NCI-H187 (cell line): ENCODE results near the gene KCNJ1.

Experiments
- DNase-seq, 2 experiments: peaks; one replicate each; lab custom pipeline; 2025; lab: John Stamatoyannopoulos, UW

The KCNJ1 gene

DNA sequence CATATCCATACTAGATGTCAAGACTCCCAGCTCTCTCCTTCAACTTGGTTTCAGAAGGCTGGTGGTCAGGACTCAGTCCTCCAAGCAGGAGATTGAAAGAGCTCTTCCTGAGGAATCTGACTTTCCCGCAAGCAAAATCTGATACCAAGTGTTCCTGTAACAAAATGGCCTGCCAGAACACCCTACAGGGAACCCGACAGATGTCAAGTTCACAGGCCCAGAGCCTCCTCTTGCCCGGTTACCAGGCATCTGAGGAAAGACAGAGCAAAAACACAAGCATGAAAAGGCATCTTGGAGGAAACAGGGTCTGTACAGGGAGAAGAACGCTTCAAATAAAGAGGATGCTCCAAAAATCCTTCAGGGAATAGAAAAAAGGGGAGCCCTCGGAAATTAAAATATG lies 15.4 kb upstream of the KCNJ1 start:
- no peak for DNase-seq

- no peak for DNase-seq
Measured at GRCh38 chr11:128881221-128881620, 14.1 kb upstream of the KCNJ1 start.

- no peak for DNase-seq
Measured at GRCh38 chr11:128879817-128880216, 12.7 kb upstream of the KCNJ1 start.

DNA sequence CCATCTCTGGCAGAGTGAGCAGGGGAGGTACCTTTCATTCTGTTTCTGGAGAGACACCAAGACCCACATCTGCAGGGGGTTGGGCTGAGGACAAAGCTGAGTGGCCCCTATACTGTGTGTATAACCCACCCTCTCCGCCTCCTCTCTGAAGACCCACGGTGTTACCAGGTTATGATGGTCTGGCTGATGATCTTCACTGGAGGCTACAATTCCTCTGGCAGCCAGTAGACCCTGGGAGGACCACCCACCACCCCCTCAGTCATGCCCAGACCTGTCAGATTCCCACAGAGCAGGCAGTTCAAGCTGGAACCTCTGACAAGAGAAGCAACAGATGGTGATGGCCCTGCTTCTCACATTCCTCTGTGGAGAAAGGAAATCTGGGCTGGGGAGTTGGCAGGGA lies 11.4 kb upstream of the KCNJ1 start:
- DNase-seq, result no peak

- DNase-seq, result no peak
Measured at GRCh38 chr11:128877726-128878125, 10.6 kb upstream of the KCNJ1 start.

DNA sequence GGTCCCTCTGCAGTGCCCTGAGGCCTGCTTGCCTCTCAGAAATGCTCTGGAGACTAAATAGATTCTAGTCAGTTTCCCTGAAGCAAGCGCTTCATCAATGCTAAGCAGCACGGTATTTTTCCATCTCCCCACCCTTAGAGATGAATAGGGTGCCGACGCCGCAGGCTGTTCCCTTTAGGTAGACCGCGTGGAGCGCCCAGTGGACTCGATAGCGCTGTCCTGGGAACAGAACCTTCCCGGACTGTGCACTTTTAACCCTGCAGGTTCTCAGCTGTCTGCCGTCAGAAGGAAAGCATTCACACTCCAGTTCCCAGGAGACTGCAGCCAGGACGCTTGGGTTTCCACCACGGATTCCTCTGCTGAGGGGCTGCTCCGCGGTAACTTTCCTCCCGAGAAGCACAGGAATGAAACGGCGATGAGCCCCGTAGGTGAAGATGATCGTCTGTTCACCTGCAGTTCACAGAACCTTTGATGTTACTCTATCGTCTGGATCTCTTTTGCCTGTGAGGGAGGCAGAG lies 9.1 kb upstream of the KCNJ1 start:
- no peak for DNase-seq

GRCh38 chr11:128874427-128874826 lies 7.3 kb upstream of the KCNJ1 start:
- DNase-seq, result no peak

DNA sequence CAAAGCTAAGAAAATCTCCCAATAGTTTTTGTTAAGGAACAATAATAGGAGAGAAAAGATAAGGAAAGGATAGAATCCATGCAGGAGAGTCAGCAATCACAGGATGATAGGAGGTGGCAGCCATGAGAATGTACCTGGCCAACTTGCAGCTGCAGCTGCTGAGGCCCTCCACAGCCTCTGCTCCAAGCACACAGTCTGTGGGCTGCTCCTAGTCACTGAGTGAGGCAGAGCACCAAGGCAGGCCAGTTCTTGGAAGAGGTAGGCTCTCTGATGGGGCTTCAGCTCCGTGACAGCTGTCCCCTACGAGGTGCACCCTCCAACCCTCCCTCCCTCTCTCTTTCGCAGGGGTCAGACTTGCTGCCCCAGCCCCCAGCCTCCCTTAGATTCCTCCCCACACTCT lies 5.5 kb upstream of the KCNJ1 start:
- DNase-seq, result no peak

GRCh38 chr11:128872094-128872493 lies 5.0 kb upstream of the KCNJ1 start:
- DNase-seq, result no peak

- DNase-seq, result no peak
Measured at GRCh38 chr11:128871168-128871610, 4.1 kb upstream of the KCNJ1 start.

DNA sequence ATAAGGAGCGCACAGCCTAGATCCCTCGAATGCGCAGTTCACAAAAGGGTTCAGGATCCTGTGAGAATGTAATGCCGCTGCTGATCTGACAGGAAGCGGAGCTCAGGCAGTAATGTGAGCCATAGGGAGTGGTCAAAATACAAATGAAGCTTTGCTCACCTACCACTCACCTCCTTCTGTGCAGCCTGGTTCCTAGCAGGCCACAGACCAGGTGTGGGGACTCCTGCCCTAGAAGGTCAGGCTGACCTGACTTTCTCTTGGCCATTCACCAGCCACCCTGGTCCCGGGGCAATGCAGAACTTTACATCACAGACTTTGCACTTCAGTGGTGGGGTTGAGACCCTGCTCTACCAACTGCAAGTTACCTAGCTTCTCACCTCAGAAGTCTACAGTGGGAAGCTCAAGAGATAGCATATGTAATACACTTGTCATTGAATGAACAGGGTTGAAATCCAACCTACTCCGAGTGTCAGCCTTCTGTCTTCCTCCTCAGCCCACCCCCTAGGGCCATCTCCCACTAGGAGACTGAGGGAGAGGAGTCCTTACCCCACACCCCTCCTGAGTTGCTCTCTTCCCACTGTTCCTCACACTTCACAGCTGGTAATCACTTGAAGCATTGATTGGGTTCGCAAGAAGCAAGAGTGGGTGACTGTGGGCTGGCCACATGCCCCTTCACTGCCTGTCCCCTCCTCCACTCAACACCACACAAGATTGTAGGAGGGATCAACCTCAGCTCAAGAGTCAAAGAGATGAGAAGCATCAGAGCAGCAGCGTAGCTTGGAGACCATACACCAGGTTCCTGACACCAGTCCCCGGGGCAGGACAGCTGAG lies 2.0 kb upstream of the KCNJ1 start:
- DNase-seq, result no peak

GRCh38 chr11:128865490-128865889 lies 1.6 kb downstream of the KCNJ1 start:
- no peak for DNase-seq

DNA sequence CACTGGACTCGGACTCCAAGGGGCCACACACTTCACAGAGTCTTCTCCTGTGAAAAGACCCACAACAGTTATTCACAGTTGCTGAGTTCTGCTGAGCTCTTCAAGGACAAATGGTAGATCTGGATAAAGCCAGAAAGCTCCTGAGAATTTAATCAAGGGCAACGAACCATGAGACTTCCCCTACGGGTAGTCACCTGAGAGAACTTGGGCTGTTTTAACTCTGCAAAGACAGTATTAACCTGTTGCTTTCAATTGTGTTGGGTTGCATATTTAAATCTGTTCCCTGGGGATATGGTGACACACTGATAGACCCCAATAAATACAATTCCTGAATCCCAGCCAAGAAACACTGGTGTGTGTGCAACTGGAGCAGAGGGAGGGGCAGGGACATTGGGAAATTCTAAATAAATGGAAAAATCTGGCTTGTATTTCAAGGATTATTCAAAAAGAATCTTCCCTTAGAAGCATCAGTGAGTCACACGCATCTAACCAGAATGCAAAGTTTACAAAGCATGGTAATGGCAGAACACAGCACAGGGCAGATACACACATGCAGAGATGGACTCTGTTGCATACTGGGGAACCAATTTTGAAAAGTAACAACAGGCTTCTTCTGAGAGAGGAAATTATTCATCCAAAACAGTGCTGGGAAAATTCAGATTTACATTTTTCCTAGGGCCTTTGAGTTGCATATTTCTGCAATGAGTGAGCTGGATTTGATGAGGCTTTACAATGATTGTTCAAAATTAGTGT lies 4.0 kb downstream of the KCNJ1 start:
- DNase-seq, result no peak

- DNase-seq, result no peak
Measured at GRCh38 chr11:128862406-128862805, 4.7 kb downstream of the KCNJ1 start.

DNA sequence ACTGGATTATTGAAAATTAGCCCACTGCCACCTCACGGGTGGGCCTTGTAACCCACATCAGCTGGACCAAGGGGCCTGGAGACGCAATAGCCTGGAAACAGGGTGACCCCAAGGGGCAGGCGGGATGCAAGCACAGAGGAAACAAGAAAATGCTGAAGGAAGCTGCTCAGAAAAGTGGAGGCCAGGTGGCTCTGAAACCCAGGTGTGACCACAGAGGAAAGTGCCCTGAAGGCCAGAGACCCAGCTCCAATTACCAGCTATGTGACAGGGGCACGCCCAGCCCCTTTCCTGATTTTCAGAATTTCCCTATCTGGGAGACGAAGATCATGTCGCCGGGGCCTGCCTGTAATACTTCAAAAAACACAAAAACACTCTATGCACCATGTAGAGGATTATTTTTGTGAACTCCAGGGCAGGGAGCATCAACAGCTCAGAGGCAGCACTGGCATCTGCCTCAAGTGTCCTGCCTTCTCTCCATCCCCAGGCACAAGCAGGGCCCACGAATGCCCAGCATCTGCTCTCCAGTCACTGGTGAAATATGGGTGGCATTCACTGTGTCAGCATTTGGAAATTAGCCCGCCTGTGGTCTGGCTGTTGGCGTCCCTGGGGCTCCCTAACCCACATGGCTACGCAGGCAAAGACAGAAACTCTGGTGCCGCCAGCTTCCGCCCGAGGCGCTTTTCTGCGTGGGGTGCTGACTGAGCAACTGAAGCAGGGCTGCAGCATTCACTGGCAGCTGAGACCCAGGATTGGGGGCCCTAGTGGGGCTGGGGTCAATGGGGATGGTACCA lies 6.3 kb downstream of the KCNJ1 start:
- DNase-seq, result no peak

DNA sequence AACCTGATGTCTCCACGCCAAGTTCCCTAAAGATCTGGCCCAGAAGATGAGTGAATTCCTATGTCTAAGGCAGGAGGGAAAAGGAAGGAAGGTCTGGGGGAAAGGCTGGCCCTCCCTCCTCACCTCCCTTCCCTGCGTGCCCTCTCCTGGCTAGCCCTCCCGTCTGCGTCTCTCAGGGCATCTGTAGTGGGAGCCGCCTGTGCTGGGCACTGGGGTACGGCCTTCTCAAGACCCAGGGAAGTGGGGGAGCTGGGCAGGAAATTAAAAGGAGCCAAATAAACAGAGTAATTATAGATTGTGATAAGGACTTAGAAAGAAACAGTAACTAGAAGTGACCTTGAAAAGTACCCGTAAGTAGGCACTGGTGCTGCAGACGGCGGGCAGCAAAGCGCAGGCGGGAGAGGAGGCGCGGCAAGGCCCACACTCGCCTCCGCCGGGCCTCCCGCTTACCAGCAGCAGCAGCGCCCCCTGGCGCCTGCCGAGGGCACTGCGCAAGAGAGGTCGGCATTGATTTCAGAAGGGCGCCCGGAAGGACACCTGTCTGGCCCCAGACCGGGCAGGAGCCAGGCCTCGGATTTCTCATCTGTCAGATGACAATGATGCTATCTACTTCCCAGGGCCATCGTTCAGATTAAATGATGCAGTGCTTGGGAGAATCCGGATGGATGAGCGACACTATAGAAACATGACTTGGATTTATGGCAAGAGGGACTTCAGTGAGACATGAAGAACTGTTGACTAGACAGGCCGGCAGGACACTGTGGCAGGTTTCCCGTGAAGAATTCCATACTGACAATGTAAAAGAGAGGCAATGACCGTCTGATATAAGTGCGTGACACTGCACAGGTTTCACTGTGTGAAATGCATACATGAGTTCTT lies 7.3 kb downstream of the KCNJ1 start:
- no peak for DNase-seq

DNA sequence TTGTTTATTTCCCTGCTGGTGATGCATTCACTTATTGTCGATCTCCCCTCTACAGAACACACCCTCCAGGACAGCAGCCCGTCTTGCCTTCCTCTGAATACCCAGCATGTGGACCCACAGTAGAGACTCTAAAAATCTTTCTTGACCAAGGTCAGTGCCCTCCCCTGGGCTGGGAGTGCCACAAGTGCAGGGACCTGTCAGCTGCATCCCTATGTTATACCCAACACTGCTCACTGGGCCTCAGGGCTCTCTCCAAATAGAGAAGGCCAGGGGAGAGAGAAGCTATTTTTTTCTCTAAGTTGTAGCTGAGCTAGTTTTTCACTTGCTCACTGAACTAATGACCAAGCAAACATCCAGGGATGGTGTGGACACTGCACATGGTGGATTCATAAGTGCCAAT lies 9.8 kb downstream of the KCNJ1 start:
- no peak for DNase-seq

- DNase-seq, result no peak
Measured at GRCh38 chr11:128856241-128856640, 10.9 kb downstream of the KCNJ1 start.

GRCh38 chr11:128854841-128855240 lies 12.3 kb downstream of the KCNJ1 start:
- DNase-seq, result no peak

DNA sequence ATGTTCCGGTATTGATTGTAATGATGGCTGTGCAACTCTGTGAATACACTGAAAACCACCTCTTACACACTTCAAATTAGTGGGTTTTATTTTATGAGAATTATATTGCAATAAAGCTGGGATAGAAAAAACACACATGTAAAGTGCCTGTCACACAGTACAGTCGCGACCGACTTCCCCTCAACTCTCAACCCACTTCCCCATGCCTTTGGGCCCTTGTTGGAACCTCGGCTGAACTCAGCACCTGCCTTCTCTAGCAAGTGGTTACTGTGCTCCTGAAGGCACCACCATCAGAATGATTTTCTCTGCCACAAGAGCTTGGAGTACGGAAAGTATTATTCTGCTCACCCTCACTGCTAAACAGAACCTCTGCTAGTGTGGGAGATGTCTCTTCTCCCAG lies 13.5 kb downstream of the KCNJ1 start:
- no peak for DNase-seq

GRCh38 chr11:128852327-128853023 lies 14.6 kb downstream of the KCNJ1 start:
- no peak for DNase-seq
